GM12801 (cell line): ENCODE results near the gene PAPPA.

Experiments used
- CTCF ChIP-seq: IDR thresholded peaks from one replicate; pipeline ENCODE4 v1.5.1; 2011; ENCODE audit warnings: control low read depth; ENCODE audit not compliant: insufficient read length; ENCODE audit errors: extremely low read depth

The PAPPA gene

GRCh38 chr9:116154334-116154975 lies 864 bp downstream of the PAPPA start:
- no peak for TF ChIP-seq CTCF

- no peak for TF ChIP-seq CTCF
Measured at GRCh38 chr9:116154976-116155697, 1.5 kb downstream of the PAPPA start.

GRCh38 chr9:116155698-116156039 lies 2.1 kb downstream of the PAPPA start:
- no peak for TF ChIP-seq CTCF

GRCh38 chr9:116156621-116157314 lies 3.2 kb downstream of the PAPPA start:
- no peak for TF ChIP-seq CTCF

DNA sequence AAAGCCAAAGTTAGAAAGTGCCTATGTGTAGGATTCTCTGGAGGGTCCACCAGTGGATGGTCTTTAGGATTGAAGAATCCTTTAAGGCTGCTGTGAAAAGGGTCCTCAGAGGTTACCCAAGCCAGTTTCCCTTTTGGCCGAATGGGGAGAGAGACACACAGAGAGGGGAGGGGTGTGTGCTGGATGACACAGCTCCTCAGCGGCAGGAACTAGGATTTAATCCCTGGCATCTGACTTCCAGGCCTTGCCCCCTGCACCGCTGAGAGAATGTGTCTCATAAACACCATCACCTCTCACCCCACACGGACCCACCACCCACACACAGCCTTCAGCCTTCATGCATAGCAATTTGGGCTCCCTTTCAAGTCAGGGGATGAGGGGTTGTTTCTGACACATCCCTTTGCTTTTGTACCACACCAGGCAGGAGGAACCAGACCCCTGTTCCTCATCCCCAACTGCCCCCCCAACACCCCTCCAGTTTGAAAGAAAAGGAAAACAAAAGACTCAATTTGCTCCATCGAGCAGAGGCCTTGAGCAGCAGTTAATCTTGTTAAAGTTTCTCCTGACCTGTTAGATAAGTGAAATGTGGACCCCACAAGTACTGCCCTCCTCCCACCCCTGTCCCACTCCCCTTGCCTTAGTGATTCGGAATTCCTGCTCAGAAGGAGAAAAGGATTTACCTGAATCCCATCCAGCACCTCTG lies 4.0 kb downstream of the PAPPA start:
- no peak for TF ChIP-seq CTCF

DNA sequence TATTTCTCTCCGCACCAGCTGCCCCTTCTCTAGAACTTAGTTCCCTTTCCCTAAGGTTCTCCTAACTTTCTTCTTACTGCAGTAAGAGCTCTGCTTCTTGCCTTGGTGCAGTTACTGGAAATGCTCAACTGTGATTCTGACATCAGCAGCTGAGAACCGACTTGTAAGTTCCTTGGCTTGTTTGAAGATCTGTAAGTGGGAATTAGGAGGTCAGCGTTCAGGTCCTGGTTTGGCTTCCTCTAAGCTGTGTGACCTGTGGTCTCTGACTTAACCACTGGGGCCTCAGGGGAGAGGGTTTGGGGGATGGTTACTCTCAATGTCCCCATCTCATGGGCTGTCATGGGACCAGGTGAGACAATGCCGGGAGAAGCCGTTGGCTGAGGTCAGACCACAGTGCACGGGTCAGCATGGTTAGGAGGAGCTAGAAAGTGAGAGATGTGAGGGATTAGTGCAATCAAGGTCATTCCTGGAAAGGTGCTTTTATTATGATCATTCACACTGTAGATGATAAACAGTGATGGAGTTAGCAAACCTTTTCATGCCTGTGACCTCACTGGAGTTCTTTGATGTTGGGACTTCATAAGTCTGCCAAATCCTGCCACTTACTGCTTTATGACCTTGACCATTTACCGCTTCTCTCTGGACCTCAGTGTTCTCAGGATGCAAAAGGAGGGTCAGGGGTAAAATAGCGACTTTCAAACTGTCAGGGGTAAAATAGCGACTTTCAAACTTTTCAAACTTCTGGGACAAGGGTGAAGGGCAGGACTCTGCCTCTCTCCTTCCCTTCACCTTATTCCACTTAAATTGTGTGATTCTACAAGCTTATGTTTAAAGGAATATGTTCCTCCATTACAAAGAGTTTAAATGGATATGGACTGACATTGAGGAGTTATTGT lies 7.3 kb downstream of the PAPPA start:
- no peak for TF ChIP-seq CTCF
